Retinal pigment epithelial cell (primary cell): ENCODE data around the gene IKZF1.

ENCODE experiments used
- DNase-seq: peaks from one replicate; pipeline ENCODE4 v3.0.0-alpha.2; 2010; ENCODE audit warnings: low read depth
- H3K4me3 ChIP-seq: 2 replicates; pipeline ENCODE4 v1.5.1; 2011; ENCODE audit warnings: mild to moderate bottlenecking, low read length, control low read depth, moderate library complexity
- CTCF ChIP-seq: conservative IDR thresholded peaks from 2 replicates; pipeline ENCODE4 v1.5.1; 2011; ENCODE audit warnings: low read depth, low read length, control low read depth, inconsistent platforms

The IKZF1 gene

GRCh38 chr7:50266635-50267386 lies 37.7 kb upstream of the IKZF1 start:
- TF ChIP-seq CTCF: no peak
- no peak for DNase-seq
- H3K4me3 ChIP-seq: no peak overlapping the region

- DNase-seq: no peak
- TF ChIP-seq CTCF: no peak
- no peak overlapping the region for H3K4me3 ChIP-seq
These were observed 36.9 kb upstream of the IKZF1 start for GRCh38 chr7:50267525-50268041.

GRCh38 chr7:50268223-50268622 lies 36.3 kb upstream of the IKZF1 start:
- no peak overlapping the region for H3K4me3 ChIP-seq

GRCh38 chr7:50268990-50269389 lies 35.5 kb upstream of the IKZF1 start:
- DNase-seq: no peak
- TF ChIP-seq CTCF: no peak
- no peak overlapping the region for H3K4me3 ChIP-seq

More at GRCh38 chr7:50268223-50268622, 36.3 kb upstream of the IKZF1 start:
- no peak for DNase-seq
- no peak for TF ChIP-seq CTCF

- DNase-seq: no peak
- no peak overlapping the region for H3K4me3 ChIP-seq
- TF ChIP-seq CTCF: no peak
These were observed 33.9 kb upstream of the IKZF1 start for GRCh38 chr7:50270531-50271018.

- no peak for TF ChIP-seq CTCF
- no peak for DNase-seq
- H3K4me3 ChIP-seq: no peak overlapping the region
These were observed 31.7 kb upstream of the IKZF1 start for GRCh38 chr7:50272808-50273207.

- DNase-seq: no peak
- no peak for TF ChIP-seq CTCF
- H3K4me3 ChIP-seq: no peak overlapping the region
These were observed 31.2 kb upstream of the IKZF1 start for GRCh38 chr7:50273301-50273700.
